WERI-Rb-1 (cell line): ENCODE results near the gene GPR108.
"Not testable (repeated sequence)": the region's sequence is repeated elsewhere in the genome, so short reads cannot be mapped to it uniquely, and the experiment has no call there.

Experiments
- DNase-seq: peaks from one replicate; pipeline ENCODE4 v3.0.0-alpha.2; 2020
- H3K27ac ChIP-seq: fragments of 250-450 bp; sonication (Bioruptor Pico); 2 replicates; pipeline ENCODE4 v1.5.1; 2020; ENCODE audit warnings: mild to moderate bottlenecking, moderate library complexity
- H3K27me3 ChIP-seq: fragments of 250-450 bp; sonication (Bioruptor Pico); 2 replicates; pipeline ENCODE4 v1.5.1; 2021; ENCODE audit warnings: mild to moderate bottlenecking, low read depth, moderate library complexity; ENCODE audit not compliant: insufficient read depth, severe bottlenecking
- H3K36me3 ChIP-seq: fragments of 250-450 bp; sonication (Bioruptor Pico); 2 replicates; pipeline ENCODE4 v1.5.1; 2020; ENCODE audit warnings: mild to moderate bottlenecking, moderate library complexity
- H3K4me3 ChIP-seq: 2 replicates; pipeline ENCODE4 v1.5.1; 2011; ENCODE audit warnings: low read depth, mild to moderate bottlenecking, control low read depth, low read length
- H3K9me3 ChIP-seq: fragments of 250-450 bp; sonication (Bioruptor Pico); 2 replicates; pipeline ENCODE4 v1.5.1; 2021; ENCODE audit warnings: mild to moderate bottlenecking, moderate library complexity; ENCODE audit not compliant: severe bottlenecking
- CTCF ChIP-seq: IDR thresholded peaks from 2 replicates; pipeline ENCODE4 v1.5.1; 2011; ENCODE audit warnings: low read depth, mild to moderate bottlenecking, control low read depth, inconsistent platforms, low read length

Gene GPR108

GRCh38 chr19:6774821-6775707 lies 37.7 kb upstream of the GPR108 start:
- Histone ChIP-seq H3K4me3 (no peak overlapping the region), H3K36me3 (no peaks in the 10 kb centered on the region), H3K27me3 (no peaks in the 10 kb centered on the region), H3K27ac (no peak overlapping the region), H3K9me3 (no peaks in the 10 kb centered on the region)
- peak; percentile 25 for DNase-seq
- TF ChIP-seq CTCF: no peak

GRCh38 chr19:6773323-6773931 lies 36.0 kb upstream of the GPR108 start:
- Histone ChIP-seq H3K27ac (no peak overlapping the region), H3K4me3 (no peak overlapping the region), H3K9me3 (no peaks in the 10 kb centered on the region), H3K27me3 (no peaks in the 10 kb centered on the region), H3K36me3 (no peaks in the 10 kb centered on the region)
- TF ChIP-seq CTCF: no peak
- DNase-seq: no peak

- DNase-seq: no peak
- H3K4me3 ChIP-seq: no peak overlapping the region
- no peak overlapping the region for H3K27ac ChIP-seq
Observed at GRCh38 chr19:6772866-6773322, 35.5 kb upstream of the GPR108 start.

GRCh38 chr19:6772028-6772865 lies 34.9 kb upstream of the GPR108 start, which contains the start of gene VAV1:
VAV1 (plus strand) TSS chr19:6772708; CDS start chr19:6772808, 100 bp downstream.
- H3K27me3 ChIP-seq: peaks cover 8% of the 10 kb centered on the region
- no peak for DNase-seq
- TF ChIP-seq CTCF: peak; percentile 19; the same call in 1 of the 2 replicates
- H3K36me3 ChIP-seq: no peaks in the 10 kb centered on the region
- H3K27ac ChIP-seq: no peak within 1 kb of the TSS
- H3K4me3 ChIP-seq: no peak within 1 kb of the TSS
- H3K9me3 ChIP-seq: no peaks in the 10 kb centered on the region

More at GRCh38 chr19:6772866-6773322, 35.5 kb upstream of the GPR108 start:
- TF ChIP-seq CTCF: no peak
- H3K27me3 ChIP-seq: peaks cover 3% of the 10 kb centered on the region
- H3K36me3 ChIP-seq: no peaks in the 10 kb centered on the region
- no peaks in the 10 kb centered on the region for H3K9me3 ChIP-seq

GRCh38 chr19:6771648-6772027 lies 34.3 kb upstream of the GPR108 start:
- H3K36me3 ChIP-seq: not testable (repeated sequence)

More at GRCh38 chr19:6771648-6772027, 34.3 kb upstream of the GPR108 start:
- H3K27ac ChIP-seq, H3K9me3 ChIP-seq, DNase-seq, H3K4me3 ChIP-seq, H3K27me3 ChIP-seq: not testable (repeated sequence)
